ENCODE results near the gene BANK1. TPM values are rescaled to one million over a fixed set of nuclear protein-coding genes. Genes with fewer than 3 reads are reported as not detected.

Gene BANK1
- total RNA-seq, 1 experiment from 2014 or later = 1.1 TPM

DNA sequence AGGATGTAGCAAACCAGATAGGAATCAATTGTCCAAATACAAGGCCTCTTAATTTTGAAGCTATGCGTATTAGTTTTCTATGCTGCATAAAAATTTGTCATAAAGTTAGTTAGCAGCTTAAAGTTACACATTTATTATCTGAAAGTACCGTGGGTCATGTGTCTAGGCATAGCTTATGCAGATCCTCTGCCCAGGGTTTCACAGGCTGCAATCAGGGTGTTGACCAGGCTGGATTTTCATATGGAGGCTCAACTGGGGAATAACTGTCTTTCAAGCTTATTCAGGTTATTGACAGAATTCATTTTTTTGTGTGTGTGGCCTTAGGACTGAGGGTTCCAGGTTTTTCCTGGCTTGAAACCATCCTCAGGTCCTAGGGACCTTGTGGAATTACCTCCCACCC, 289.7 kb downstream of the BANK1 start:
- H3K79me2 ChIP-seq (ENCODE audit: insufficient read depth, low read length) = no peaks in the 10 kb centered on the region
- WGBS (ENCODE audit: extremely low coverage, insufficient read length, low lambda C conversion rate) = no CpG with 5 or more reads among the region's 2 CpGs

More for the DNA sequence above, 289.7 kb downstream of the BANK1 start:
- H3K9me3 ChIP-seq (ENCODE audit: control insufficient read depth, low read depth, low read length) = no peaks in the 10 kb centered on the region
- H3K23ac ChIP-seq (ENCODE audit: insufficient read length, low read depth, low read length) = no peak overlapping the region
- no peak overlapping the region for H4K91ac ChIP-seq (ENCODE audit: insufficient read length, low read depth, low read length)
- H3K18ac ChIP-seq (ENCODE audit: insufficient read length, low read depth, low read length) = no peak overlapping the region
- no peak overlapping the region for H3K56ac ChIP-seq (ENCODE audit: insufficient read length, low read depth, low read length)
- no peak overlapping the region for H2BK5ac ChIP-seq (ENCODE audit: insufficient read length, low read length)
- H3K14ac ChIP-seq (ENCODE audit: insufficient read depth, low read length) = no peak overlapping the region
- no peak overlapping the region for H3T11ph ChIP-seq (ENCODE audit: low read length)
- no peak overlapping the region for H3K4me2 ChIP-seq (ENCODE audit: insufficient read depth, insufficient read length, low read length)
- no peak overlapping the region for H4K5ac ChIP-seq (ENCODE audit: insufficient read length, low read depth, low read length)
- H2BK120ac ChIP-seq (ENCODE audit: low read depth, low read length, poor library complexity, severe bottlenecking) = no peak overlapping the region
- TF ChIP-seq, protein P1, sequence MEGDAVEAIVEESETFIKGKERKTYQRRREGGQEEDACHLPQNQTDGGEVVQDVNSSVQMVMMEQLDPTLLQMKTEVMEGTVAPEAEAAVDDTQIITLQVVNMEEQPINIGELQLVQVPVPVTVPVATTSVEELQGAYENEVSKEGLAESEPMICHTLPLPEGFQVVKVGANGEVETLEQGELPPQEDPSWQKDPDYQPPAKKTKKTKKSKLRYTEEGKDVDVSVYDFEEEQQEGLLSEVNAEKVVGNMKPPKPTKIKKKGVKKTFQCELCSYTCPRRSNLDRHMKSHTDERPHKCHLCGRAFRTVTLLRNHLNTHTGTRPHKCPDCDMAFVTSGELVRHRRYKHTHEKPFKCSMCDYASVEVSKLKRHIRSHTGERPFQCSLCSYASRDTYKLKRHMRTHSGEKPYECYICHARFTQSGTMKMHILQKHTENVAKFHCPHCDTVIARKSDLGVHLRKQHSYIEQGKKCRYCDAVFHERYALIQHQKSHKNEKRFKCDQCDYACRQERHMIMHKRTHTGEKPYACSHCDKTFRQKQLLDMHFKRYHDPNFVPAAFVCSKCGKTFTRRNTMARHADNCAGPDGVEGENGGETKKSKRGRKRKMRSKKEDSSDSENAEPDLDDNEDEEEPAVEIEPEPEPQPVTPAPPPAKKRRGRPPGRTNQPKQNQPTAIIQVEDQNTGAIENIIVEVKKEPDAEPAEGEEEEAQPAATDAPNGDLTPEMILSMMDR (conservative IDR thresholded peaks at IDR 0.05) = no peak
- H3K4me3 Mint-ChIP-seq = no peak overlapping the region
- H3K36me3 Mint-ChIP-seq (ENCODE audit: insufficient read depth in 1 of 3, low read depth in 3 of 3) = no peaks in the 10 kb centered on the region; a peak in 1 of 7 replicates
- H2AFZ ChIP-seq (ENCODE audit: low read length) = no peak overlapping the region
- H3K4me1 ChIP-seq (ENCODE audit: insufficient read depth, low read length) = no peaks in the 10 kb centered on the region
- no peaks in the 10 kb centered on the region for H3K23me2 ChIP-seq (ENCODE audit: insufficient read length, low read depth, low read length, poor library complexity, severe bottlenecking)
- H3K4me1 Mint-ChIP-seq = no peaks in the 10 kb centered on the region
- no peak overlapping the region for H2BK12ac ChIP-seq (ENCODE audit: insufficient read length, low read depth, low read length)
- H3K9ac ChIP-seq (ENCODE audit: extremely low read depth, insufficient read length, low read length) = no peak overlapping the region
- H2AK5ac ChIP-seq (ENCODE audit: insufficient read length, low read length) = no peak overlapping the region
- H2BK15ac ChIP-seq (ENCODE audit: low read depth, low read length) = no peak overlapping the region
- no peaks in the 10 kb centered on the region for H4K20me1 ChIP-seq (ENCODE audit: control insufficient read depth, insufficient read depth, insufficient read length)
- no peaks in the 10 kb centered on the region for H3K79me1 ChIP-seq (ENCODE audit: insufficient read depth, low read depth, low read length, poor library complexity, severe bottlenecking)
- H2BK20ac ChIP-seq (ENCODE audit: low read depth, low read length, poor library complexity, severe bottlenecking) = no peak overlapping the region
- H3K27ac Mint-ChIP-seq = no peak overlapping the region
- H3K4ac ChIP-seq (ENCODE audit: low read depth, low read length) = no peak overlapping the region
- H3K27ac ChIP-seq (ENCODE audit: insufficient read length, low read depth, low read length) = no peak overlapping the region
- no peaks in the 10 kb centered on the region; a peak in 1 of 5 replicates for H3K9me3 Mint-ChIP-seq
- H4K8ac ChIP-seq (replicated peaks; ENCODE audit: insufficient read length, low read depth, low read length) = no peak overlapping the region
- H3K27me3 ChIP-seq (ENCODE audit: insufficient read depth, low read length) = no peaks in the 10 kb centered on the region
- H3K27me3 Mint-ChIP-seq (ENCODE audit: low read depth) = no peaks in the 10 kb centered on the region
- DNase-seq = no peak

Data from H9 (cell line).